Gastrocnemius medialis (tissue), 4 donors: Measurements from ENCODE around the gene MGMT. TPM values are rescaled to one million over a fixed set of nuclear protein-coding genes. Genes with fewer than 3 reads are reported as not detected.

ENCODE experiments used
- ATAC-seq, 2 donors: fragments of 150-250 bp; one replicate each; pipeline ENCODE4 v1.9.1; 2016
- DNase-seq, 2 donors: peaks; one replicate each; pipeline ENCODE4 v3.0.0-alpha.2; 2019
- H3K27ac ChIP-seq, 4 donors: fragments of 200-600 bp; sonication (generic); 1 replicate in 1 of 4; 2 replicates in 3 of 4; pipeline ENCODE4 v1.5.1; 2016 to 2018; ENCODE audit warnings: mild to moderate bottlenecking in 2 of 4, moderate library complexity in 1 of 4
- H3K27me3 ChIP-seq, 3 donors: fragments of 200-600 bp; sonication (generic) in 2 of 3; 1 replicate in 1 of 3; 2 replicates in 2 of 3; pipeline versions ENCODE4 v1.5.1 to v1.6.0; 2016 to 2019; ENCODE audit warnings: mild to moderate bottlenecking in 1 of 3, moderate library complexity in 1 of 3
- H3K36me3 ChIP-seq, 2 donors: fragments of 200-600 bp; sonication (generic) in 1 of 2; one replicate each; pipeline ENCODE4 v1.5.1; 2017 to 2018
- H3K4me1 ChIP-seq, 2 donors: fragments of 200-600 bp; sonication (generic) in 1 of 2; one replicate each; pipeline ENCODE4 v1.5.1; 2016 to 2017; ENCODE audit warnings: mild to moderate bottlenecking in 2 of 2
- H3K4me3 ChIP-seq, 4 donors: fragments of 200-600 bp; sonication (generic) in 3 of 4; 1 replicate in 1 of 4; 2 replicates in 3 of 4; pipeline ENCODE4 v1.5.1; 2016 to 2019; ENCODE audit warnings: mild to moderate bottlenecking in 2 of 4
- H3K9me3 ChIP-seq, 3 donors: fragments of 200-600 bp; sonication (generic) in 2 of 3; 1 replicate in 1 of 3; 2 replicates in 2 of 3; pipeline ENCODE4 v1.5.1; 2016 to 2019
- POLR2A ChIP-seq, 2 donors: fragments of 450-650 bp; IDR thresholded peaks; one replicate each; pipeline ENCODE4 v1.6.1; 2017; ENCODE audit warnings: antibody characterized with exemption in 2 of 2, mild to moderate bottlenecking in 2 of 2, moderate library complexity in 2 of 2
- in situ Hi-C, 4 donors: fragments of 200-750 bp; cut with MboI; loops; one replicate each; pipeline versions ENCODE4 v1.15.0 to v1.8.0; 2017; ENCODE audit warnings: low sequenced_read_pairs in 4 of 4
- intact Hi-C: fragments of 100-400 bp; cut with DNase I; formaldehyde crosslinking; loops from one replicate; pipeline ENCODE4 v1.15.1; 2023; ENCODE audit warnings: low total_unique reads
- total RNA-seq, 4 donors: library from RNA; depleted of rRNA; stranded (reverse); fragments of >200 nt; gene quantifications; one replicate each; pipeline versions ENCODE4 v1.1.0 to v1.2.3, GENCODE V29; 2016
- TF ChIP-seq, protein P1 (sequence below), 5 experiments: fragments of 450-650 bp in 3 of 5; fragments of 200-600 bp in 2 of 5; sonication (generic) in 2 of 5; IDR thresholded peaks in 4 of 5; conservative IDR thresholded peaks in 1 of 5; 1 replicate in 4 of 5; 2 replicates in 1 of 5; pipeline ENCODE4 v1.5.1; 2016 to 2019; ENCODE audit warnings: antibody characterized with exemption in 5 of 5, mild to moderate bottlenecking in 3 of 5, moderate library complexity in 3 of 5

The MGMT gene
- total RNA-seq, 4 donors from 2014 or later, result 8.9 to 20.7 (median 17.1) TPM

DNA sequence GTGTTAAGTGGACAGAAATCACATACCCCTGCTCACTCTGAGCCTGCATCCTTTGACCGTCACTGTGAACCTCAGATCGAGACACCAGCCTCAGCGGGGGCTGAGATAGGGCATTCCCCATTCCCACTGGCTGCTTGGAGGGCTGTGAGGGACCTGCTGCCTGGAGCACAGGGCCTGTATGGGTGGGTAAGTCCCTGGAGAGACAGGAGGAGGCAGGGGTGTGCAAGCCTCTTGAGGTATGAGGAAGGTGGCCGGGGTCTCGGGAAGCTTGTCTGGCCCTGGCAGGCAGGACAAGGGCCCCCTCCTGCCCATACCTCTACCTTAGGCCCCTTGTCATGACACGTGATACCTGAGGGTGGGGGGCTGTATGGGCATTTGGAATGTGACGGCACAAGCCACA, 187.4 kb downstream of the MGMT start:
- intact Hi-C loops (no loop called here), in situ Hi-C loops (no loop called here)
- TF ChIP-seq POLR2A (IDR thresholded peaks at IDR 0.05), result no peak
- TF ChIP-seq, protein P1, sequence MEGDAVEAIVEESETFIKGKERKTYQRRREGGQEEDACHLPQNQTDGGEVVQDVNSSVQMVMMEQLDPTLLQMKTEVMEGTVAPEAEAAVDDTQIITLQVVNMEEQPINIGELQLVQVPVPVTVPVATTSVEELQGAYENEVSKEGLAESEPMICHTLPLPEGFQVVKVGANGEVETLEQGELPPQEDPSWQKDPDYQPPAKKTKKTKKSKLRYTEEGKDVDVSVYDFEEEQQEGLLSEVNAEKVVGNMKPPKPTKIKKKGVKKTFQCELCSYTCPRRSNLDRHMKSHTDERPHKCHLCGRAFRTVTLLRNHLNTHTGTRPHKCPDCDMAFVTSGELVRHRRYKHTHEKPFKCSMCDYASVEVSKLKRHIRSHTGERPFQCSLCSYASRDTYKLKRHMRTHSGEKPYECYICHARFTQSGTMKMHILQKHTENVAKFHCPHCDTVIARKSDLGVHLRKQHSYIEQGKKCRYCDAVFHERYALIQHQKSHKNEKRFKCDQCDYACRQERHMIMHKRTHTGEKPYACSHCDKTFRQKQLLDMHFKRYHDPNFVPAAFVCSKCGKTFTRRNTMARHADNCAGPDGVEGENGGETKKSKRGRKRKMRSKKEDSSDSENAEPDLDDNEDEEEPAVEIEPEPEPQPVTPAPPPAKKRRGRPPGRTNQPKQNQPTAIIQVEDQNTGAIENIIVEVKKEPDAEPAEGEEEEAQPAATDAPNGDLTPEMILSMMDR (IDR thresholded peaks at IDR 0.05 in 4 of 5, conservative IDR thresholded peaks at IDR 0.05 in 1 of 5), result no peak
- H3K27ac ChIP-seq, result no peak overlapping the region
- no peaks in the 10 kb centered on the region for H3K4me1 ChIP-seq
- H3K36me3 ChIP-seq, result no peaks in the 10 kb centered on the region
- H3K4me3 ChIP-seq, result no peak overlapping the region
- ATAC-seq (no peak), DNase-seq (no peak)
- no peaks in the 10 kb centered on the region for H3K27me3 ChIP-seq
- H3K9me3 ChIP-seq, result no peaks in the 10 kb centered on the region

DNA sequence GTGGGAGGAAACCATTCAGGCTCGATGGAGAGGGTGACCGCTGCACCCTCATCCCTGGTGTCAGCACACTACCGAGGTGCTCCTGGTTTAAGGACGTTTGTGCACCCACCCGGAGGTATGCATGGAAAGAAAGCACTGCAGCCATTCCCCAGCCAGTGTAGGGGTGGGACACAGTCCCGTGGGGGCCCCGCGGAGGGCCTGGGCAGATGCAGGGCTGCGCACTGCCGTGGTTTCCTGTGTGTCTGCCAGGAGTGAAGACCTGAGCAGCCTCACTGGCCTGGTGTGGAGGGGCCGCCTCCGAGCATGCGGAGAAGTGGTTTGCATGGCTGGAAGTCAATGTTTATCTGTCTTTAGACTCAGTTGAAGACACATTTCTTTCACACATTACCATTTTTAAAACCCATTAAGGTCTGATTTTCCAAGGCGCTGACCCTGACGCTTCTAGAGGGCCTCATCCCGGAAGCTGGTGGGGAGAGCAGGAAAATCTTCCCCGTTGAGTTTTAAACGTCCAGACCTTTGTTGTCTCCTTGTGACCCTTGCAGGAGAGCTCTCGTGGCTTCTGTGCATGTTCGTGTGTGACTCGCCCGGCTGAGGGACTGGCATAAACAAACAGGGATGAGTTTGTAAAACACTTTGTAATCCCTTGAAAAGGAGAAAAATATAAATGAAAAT, 188.1 kb downstream of the MGMT start:
- no peaks in the 10 kb centered on the region for H3K9me3 ChIP-seq
- DNase-seq (no peak), ATAC-seq (no peak)
- TF ChIP-seq, protein P1 (IDR thresholded peaks at IDR 0.05 in 4 of 5, conservative IDR thresholded peaks at IDR 0.05 in 1 of 5), result no peak
- no peak for TF ChIP-seq POLR2A (IDR thresholded peaks at IDR 0.05)
- no peaks in the 10 kb centered on the region for H3K4me1 ChIP-seq
- no peaks in the 10 kb centered on the region for H3K27me3 ChIP-seq
- in situ Hi-C loops (no loop called here), intact Hi-C loops (no loop called here)
- H3K36me3 ChIP-seq, result no peaks in the 10 kb centered on the region
- H3K4me3 ChIP-seq, result no peak overlapping the region
- H3K27ac ChIP-seq, result no peak overlapping the region

DNA sequence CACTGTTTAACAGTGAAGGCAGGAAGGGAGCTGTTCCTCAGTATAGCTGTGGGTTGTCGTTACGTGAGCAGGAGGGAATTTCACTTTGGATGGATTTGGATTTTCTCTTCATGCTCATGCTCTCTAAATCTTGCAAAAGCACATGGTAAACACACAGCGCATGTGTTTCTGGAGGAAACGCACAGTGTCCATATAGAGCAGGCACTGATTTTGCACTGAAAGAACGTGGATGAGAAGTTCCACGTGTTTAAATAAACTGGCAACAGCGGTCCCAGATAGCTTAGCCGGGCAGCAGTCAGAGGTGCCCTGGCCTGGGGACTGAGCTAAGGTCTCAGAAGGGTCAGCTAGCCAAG, 188.6 kb downstream of the MGMT start:
- TF ChIP-seq POLR2A (IDR thresholded peaks at IDR 0.05), result no peak
- TF ChIP-seq, protein P1 (IDR thresholded peaks at IDR 0.05 in 4 of 5, conservative IDR thresholded peaks at IDR 0.05 in 1 of 5), result no peak
- H3K4me1 ChIP-seq, result no peaks in the 10 kb centered on the region
- H3K9me3 ChIP-seq, result no peaks in the 10 kb centered on the region
- no peak overlapping the region for H3K27ac ChIP-seq
- intact Hi-C loops, result no loop called here
- no peaks in the 10 kb centered on the region for H3K27me3 ChIP-seq
- in situ Hi-C loops, result no loop called here
- H3K36me3 ChIP-seq, result no peaks in the 10 kb centered on the region
- DNase-seq (no peak), ATAC-seq (no peak)
- H3K4me3 ChIP-seq, result no peak overlapping the region

DNA sequence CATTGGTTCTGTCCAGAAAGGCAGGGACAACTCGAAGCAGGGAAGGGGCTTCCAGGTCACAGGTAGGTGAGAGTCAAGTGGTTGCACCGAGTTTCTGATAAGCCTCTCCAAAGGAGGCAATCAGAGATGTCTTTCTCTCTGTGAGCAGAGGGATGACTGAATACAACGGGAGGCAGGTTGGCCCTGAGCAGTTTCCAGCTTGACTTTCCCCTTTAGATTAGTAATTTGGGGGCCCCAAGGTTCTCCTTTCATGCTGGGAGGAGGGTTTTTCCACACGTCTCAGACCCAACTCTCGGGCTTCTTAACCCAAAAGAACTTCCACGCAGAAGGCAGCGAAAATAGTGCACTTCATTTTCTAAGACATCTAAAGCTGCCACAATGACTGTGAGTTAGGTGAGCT, 189.6 kb downstream of the MGMT start:
- intact Hi-C loops, result no loop called here
- H3K4me1 ChIP-seq, result no peaks in the 10 kb centered on the region
- H3K4me3 ChIP-seq, result no peak overlapping the region
- H3K9me3 ChIP-seq, result no peaks in the 10 kb centered on the region
- TF ChIP-seq, protein P1 (IDR thresholded peaks at IDR 0.05 in 4 of 5, conservative IDR thresholded peaks at IDR 0.05 in 1 of 5), result no peak
- no peak for TF ChIP-seq POLR2A (IDR thresholded peaks at IDR 0.05)
- ATAC-seq (no peak), DNase-seq (no peak)
- in situ Hi-C loops, result no loop called here
- no peak overlapping the region for H3K27ac ChIP-seq
- H3K27me3 ChIP-seq, result no peaks in the 10 kb centered on the region
- no peaks in the 10 kb centered on the region for H3K36me3 ChIP-seq
